ENCODE data around the gene TFF1.

The TFF1 gene

DNA sequence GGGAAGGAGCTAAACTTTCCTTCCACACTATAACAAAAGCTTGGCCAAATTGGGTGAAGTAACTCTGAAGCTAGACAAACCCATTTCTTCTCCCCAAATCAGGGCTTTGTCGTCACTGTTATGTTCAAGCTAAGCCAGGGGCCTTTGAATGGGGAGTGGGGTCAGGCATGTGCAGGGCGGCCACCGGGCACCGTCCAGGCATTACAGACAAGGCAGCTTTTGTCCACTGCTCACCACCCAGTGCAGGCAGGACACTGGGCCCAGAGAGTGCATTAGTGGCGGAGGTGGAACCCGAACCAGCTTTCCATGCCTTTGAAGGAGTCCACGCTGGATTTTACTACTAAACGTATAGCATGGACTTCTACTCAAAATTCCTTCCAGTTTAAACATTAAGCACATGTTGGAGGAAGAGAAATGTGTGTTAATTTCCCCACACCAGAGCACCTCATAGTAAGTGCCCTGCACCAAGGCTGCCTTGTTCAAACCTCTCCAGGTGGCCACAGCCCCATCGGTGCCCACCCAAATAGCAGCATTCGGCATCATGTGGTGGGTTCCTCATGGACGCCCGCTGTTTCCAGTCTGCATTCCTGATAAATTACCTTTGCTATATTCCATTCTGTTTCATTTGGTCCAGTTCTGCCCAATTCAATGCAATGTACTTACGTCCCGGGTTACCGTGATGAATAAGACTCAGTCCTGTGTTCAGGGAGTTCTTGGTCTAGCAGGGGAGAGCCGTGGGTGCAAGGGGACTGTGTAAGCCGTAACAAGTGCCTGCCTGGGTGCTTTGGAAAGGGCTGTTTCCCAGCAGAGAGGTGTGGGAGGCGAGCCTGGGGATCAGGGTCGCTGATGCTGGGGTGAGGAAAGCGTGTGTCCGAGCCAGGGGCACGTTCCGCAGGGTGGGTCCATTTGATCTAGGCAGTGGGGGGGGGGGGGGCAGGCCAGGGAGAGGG lies 39.0 kb upstream of the TFF1 start:
- no peaks in the 10 kb centered on the region for H3K79me2 ChIP-seq
- no peaks in the 10 kb centered on the region for H3K36me3 ChIP-seq (ENCODE audit: control insufficient read depth, insufficient read depth, low read length)
- no peaks in the 10 kb centered on the region for H3K9me3 ChIP-seq (ENCODE audit: control insufficient read depth, low read length)
- no peak overlapping the region for H3K9ac ChIP-seq
- H3K4me1 ChIP-seq, result no peaks in the 10 kb centered on the region
- no peak overlapping the region for H2AFZ ChIP-seq
- H3K27me3 ChIP-seq (ENCODE audit: control insufficient read depth, insufficient read depth, low read length), result no peaks in the 10 kb centered on the region
- TF ChIP-seq, protein P1, sequence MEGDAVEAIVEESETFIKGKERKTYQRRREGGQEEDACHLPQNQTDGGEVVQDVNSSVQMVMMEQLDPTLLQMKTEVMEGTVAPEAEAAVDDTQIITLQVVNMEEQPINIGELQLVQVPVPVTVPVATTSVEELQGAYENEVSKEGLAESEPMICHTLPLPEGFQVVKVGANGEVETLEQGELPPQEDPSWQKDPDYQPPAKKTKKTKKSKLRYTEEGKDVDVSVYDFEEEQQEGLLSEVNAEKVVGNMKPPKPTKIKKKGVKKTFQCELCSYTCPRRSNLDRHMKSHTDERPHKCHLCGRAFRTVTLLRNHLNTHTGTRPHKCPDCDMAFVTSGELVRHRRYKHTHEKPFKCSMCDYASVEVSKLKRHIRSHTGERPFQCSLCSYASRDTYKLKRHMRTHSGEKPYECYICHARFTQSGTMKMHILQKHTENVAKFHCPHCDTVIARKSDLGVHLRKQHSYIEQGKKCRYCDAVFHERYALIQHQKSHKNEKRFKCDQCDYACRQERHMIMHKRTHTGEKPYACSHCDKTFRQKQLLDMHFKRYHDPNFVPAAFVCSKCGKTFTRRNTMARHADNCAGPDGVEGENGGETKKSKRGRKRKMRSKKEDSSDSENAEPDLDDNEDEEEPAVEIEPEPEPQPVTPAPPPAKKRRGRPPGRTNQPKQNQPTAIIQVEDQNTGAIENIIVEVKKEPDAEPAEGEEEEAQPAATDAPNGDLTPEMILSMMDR (IDR thresholded peaks at IDR 0.05), result no peak
- H3K27ac ChIP-seq, result no peak overlapping the region
- no peak overlapping the region for H3K4me3 ChIP-seq (ENCODE audit: low read depth, low read length)
- no peak overlapping the region for H3K4me2 ChIP-seq (ENCODE audit: low read length)

DNA sequence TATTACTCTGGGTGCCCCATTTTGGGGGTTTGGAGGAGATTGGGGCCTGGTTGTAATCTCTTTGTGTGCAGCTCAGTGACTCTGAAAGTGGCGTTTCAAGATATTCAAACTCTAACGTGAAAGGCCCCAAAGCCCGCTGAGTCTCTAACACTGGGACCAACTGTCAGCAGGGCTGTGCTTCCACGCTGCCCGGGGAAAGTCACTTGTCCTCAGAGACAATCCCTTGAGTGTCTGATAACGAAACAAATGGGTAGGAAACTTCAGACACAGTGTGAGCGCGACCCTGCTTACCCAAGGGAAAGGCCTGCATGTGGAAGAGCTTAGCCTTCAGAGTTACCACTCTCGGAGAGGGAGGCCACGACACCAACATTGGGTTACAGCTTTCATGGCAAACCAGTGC lies 38.2 kb upstream of the TFF1 start:
- Histone ChIP-seq H3K4me3 (ENCODE audit: low read depth, low read length) (no peak overlapping the region), H3K27ac (no peak overlapping the region)
- TF ChIP-seq, protein P1 (IDR thresholded peaks at IDR 0.05), result no peak

DNA sequence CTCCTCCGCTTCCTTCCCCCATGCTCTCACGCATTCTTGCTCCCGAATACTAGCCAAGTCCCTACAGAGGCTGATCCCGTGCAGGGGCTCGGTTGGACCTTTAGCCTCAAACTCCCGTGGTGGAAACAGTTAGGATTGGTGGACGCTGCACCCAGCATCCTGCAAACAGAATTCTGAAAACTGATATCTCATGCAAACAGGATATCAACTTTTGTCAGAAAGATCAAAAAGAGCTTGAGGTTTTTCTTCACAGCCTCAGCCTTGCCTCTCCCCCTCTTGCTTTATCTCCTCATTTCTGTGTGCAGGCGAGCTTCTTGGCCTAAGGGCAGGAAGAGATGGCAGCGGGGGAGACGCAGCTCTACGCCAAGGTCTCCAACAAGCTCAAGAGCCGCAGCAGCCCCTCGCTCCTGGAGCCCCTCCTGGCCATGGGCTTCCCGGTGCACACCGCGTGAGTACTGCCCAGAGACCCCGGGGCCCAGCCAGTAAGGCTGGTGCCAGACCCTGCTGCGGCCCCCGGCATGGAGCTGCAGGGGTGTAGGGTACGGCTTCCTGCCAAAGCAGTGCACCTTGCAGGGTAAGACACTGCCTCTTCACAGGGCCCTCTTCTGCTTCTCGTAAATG lies 37.4 kb upstream of the TFF1 start, which contains the start of gene UBASH3A:
UBASH3A (plus strand) TSS at position 292 of the 621 bp plus-strand sequence; CDS start at position 336, 44 bp downstream.
- Histone ChIP-seq H3K79me2 (no peaks in the 10 kb centered on the region), H3K36me3 (ENCODE audit: control insufficient read depth, insufficient read depth, low read length) (no peaks in the 10 kb centered on the region), H3K9me3 (ENCODE audit: control insufficient read depth, low read length) (no peaks in the 10 kb centered on the region), H3K27ac (no peak within 1 kb of the TSS), H2AFZ (no peak within 1 kb of the TSS), H3K27me3 (ENCODE audit: control insufficient read depth, insufficient read depth, low read length) (no peaks in the 10 kb centered on the region), H3K4me1 (no peaks in the 10 kb centered on the region), H3K4me3 (ENCODE audit: low read depth, low read length) (no peak within 1 kb of the TSS), H3K4me2 (ENCODE audit: low read length) (no peak within 1 kb of the TSS), H3K9ac (no peak within 1 kb of the TSS)
- TF ChIP-seq, protein P1 (IDR thresholded peaks at IDR 0.05), result no peak

More for the DNA sequence above, 38.2 kb upstream of the TFF1 start:
- Histone ChIP-seq H2AFZ (no peak overlapping the region), H3K4me1 (no peaks in the 10 kb centered on the region), H3K4me2 (ENCODE audit: low read length) (no peak overlapping the region), H3K79me2 (no peaks in the 10 kb centered on the region), H3K9ac (no peak overlapping the region), H3K36me3 (ENCODE audit: control insufficient read depth, insufficient read depth, low read length) (no peaks in the 10 kb centered on the region), H3K9me3 (ENCODE audit: control insufficient read depth, low read length) (no peaks in the 10 kb centered on the region), H3K27me3 (ENCODE audit: control insufficient read depth, insufficient read depth, low read length) (no peaks in the 10 kb centered on the region)

DNA sequence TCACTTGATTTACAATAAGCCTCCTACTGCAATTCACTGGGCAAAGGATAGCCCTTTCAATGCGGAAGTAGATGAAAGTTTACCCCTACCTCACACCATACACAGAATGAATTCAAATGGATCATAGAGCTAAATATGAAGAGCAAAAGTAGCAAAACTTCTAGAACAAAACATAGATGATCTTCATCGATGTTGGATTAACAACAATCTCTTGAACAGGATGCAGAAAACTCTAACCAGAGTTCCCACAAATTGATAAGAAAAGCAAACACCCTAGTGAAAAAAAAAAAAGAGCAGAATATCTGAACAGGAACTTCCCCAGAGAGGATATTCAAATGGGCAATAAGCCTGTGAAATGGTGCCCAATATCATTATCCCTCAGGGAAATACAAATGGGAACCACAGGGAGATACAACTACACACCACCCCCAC lies 35.5 kb upstream of the TFF1 start:
- no peaks in the 10 kb centered on the region for H3K79me2 ChIP-seq
- no peaks in the 10 kb centered on the region for H3K36me3 ChIP-seq (ENCODE audit: control insufficient read depth, insufficient read depth, low read length)
- no peaks in the 10 kb centered on the region for H3K9me3 ChIP-seq (ENCODE audit: control insufficient read depth, low read length)
- no peak overlapping the region for H2AFZ ChIP-seq
- no peaks in the 10 kb centered on the region for H3K4me1 ChIP-seq
- no peak overlapping the region for H3K4me2 ChIP-seq (ENCODE audit: low read length)
- H3K27ac ChIP-seq, result no peak overlapping the region
- H3K27me3 ChIP-seq (ENCODE audit: control insufficient read depth, insufficient read depth, low read length), result no peaks in the 10 kb centered on the region
- H3K9ac ChIP-seq, result no peak overlapping the region
- TF ChIP-seq, protein P1 (IDR thresholded peaks at IDR 0.05), result no peak
- no peak overlapping the region for H3K4me3 ChIP-seq (ENCODE audit: low read depth, low read length)

Measured in parathyroid adenoma (tissue), 2 donors.